Caco-2 (cell line): ENCODE data around the gene KRTAP16-1. TPM values are rescaled to one million over a fixed set of nuclear protein-coding genes. Genes with fewer than 3 reads are reported as not detected.

ENCODE experiments used
- BruUV-seq: library from RNA; stranded (reverse); fragments of 400-500 nt; replicated peaks from 2 replicates; lab custom pipeline; 2021; lab: Mats Ljungman, UMichigan
- CTCF ChIA-PET: fragments of 300-600 bp; sonication (Branson Sonifier 250); formaldehyde crosslinking; loops from one replicate; lab custom pipeline; 2022; ENCODE audit warnings: antibody characterized with exemption; lab: Charles Lee
- POLR2A ChIA-PET: fragments of 300-600 bp; sonication (Branson Sonifier 250); formaldehyde crosslinking; loops from one replicate; lab custom pipeline; 2022; ENCODE audit warnings: antibody characterized with exemption; lab: Charles Lee
- DNase-seq, 2 experiments: peaks; one replicate each; pipeline versions ENCODE4 v3.0.0 to v3.0.0-alpha.2; 2020 to 2022
- H3K27me3 ChIP-seq: replicated peaks from 2 replicates; pipeline ENCODE4 v1.6.0; 2011; ENCODE audit warnings: low read length; ENCODE audit not compliant: control insufficient read depth, insufficient read depth
- H3K36me3 ChIP-seq: 2 replicates; pipeline ENCODE4 v1.5.1; 2011; ENCODE audit warnings: low read length; ENCODE audit not compliant: control insufficient read depth, insufficient read depth
- H3K4me1 ChIP-seq: fragments of 250-450 bp; sonication (Bioruptor Pico); 2 replicates; pipeline ENCODE4 v1.5.1; 2020; ENCODE audit warnings: mild to moderate bottlenecking
- H3K4me3 ChIP-seq: 2 replicates; pipeline ENCODE4 v1.5.1; 2011; ENCODE audit warnings: low read depth, mild to moderate bottlenecking, control low read depth, low read length
- H3K9me3 ChIP-seq: fragments of 250-450 bp; sonication (Bioruptor Pico); 2 replicates; pipeline ENCODE4 v1.5.1; 2020; ENCODE audit warnings: mild to moderate bottlenecking, moderate library complexity
- H3K27ac Mint-ChIP-seq: one replicate; pipeline ENCODE4 v1.8.0; 2022; ENCODE audit warnings: mixed read lengths; ENCODE audit not compliant: unreplicated experiment
- H3K27me3 Mint-ChIP-seq: one replicate; pipeline ENCODE4 v1.8.0; 2022; ENCODE audit warnings: mixed read lengths; ENCODE audit not compliant: insufficient read depth, unreplicated experiment
- H3K36me3 Mint-ChIP-seq: one replicate; pipeline ENCODE4 v1.8.0; 2022; ENCODE audit warnings: mild to moderate bottlenecking, mixed read lengths; ENCODE audit not compliant: insufficient read depth, unreplicated experiment
- H3K4me1 Mint-ChIP-seq: one replicate; pipeline ENCODE4 v1.8.0; 2022; ENCODE audit warnings: low read depth, mixed read lengths; ENCODE audit not compliant: unreplicated experiment
- H3K4me3 Mint-ChIP-seq: one replicate; pipeline ENCODE4 v1.8.0; 2022; ENCODE audit warnings: mild to moderate bottlenecking, moderate library complexity, mixed read lengths; ENCODE audit not compliant: unreplicated experiment
- H3K9me3 Mint-ChIP-seq: one replicate; pipeline ENCODE4 v1.8.0; 2022; ENCODE audit warnings: mixed read lengths; ENCODE audit not compliant: unreplicated experiment
- intact Hi-C: fragments of 100-400 bp; cut with micrococcal nuclease; formaldehyde crosslinking; loops from one replicate; pipeline ENCODE4 v1.10.0; 2022; ENCODE audit not compliant: unreplicated experiment
- total RNA-seq: library from RNA; stranded (reverse); gene quantifications from 2 replicates; pipeline ENCODE4 v1.2.3, GENCODE V29; 2022
- TF ChIP-seq, protein P1 (sequence below), 2 experiments: fragments of 200-600 bp in 1 of 2; IDR thresholded peaks; 1 replicate in 1 of 2; 2 replicates in 1 of 2; pipeline versions ENCODE4 v1.5.1 to v1.8.0; 2011 to 2022; ENCODE audit warnings: antibody characterized with exemption in 1 of 2, control low read depth in 1 of 2, inconsistent platforms in 1 of 2, low read depth in 1 of 2, low read length in 1 of 2, mild to moderate bottlenecking in 1 of 2, moderate library complexity in 1 of 2; ENCODE audit not compliant: insufficient read depth in 1 of 2, severe bottlenecking in 1 of 2, unreplicated experiment in 1 of 2

The KRTAP16-1 gene
- total RNA-seq, 1 experiment from 2014 or later, result not detected

DNA sequence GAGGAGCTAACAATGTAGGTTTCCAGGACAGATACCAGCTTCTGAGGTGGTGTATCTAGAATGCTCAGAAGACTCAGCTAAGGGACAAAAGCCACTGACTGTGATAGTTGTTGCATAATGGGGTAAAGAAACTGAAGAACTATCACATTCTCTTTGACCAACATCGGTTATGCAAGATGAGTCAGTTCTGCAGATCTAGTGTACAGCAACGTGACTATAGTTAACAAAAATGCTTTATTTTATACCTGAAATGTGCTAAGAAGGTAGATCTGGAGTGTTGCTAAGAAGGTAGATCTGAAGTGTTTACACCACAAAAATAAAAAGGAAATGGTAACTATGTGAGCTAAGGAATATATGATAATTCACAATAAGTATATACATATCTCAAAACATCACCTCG, 41.4 kb downstream of the KRTAP16-1 start:
- TF ChIP-seq, protein P1, sequence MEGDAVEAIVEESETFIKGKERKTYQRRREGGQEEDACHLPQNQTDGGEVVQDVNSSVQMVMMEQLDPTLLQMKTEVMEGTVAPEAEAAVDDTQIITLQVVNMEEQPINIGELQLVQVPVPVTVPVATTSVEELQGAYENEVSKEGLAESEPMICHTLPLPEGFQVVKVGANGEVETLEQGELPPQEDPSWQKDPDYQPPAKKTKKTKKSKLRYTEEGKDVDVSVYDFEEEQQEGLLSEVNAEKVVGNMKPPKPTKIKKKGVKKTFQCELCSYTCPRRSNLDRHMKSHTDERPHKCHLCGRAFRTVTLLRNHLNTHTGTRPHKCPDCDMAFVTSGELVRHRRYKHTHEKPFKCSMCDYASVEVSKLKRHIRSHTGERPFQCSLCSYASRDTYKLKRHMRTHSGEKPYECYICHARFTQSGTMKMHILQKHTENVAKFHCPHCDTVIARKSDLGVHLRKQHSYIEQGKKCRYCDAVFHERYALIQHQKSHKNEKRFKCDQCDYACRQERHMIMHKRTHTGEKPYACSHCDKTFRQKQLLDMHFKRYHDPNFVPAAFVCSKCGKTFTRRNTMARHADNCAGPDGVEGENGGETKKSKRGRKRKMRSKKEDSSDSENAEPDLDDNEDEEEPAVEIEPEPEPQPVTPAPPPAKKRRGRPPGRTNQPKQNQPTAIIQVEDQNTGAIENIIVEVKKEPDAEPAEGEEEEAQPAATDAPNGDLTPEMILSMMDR (IDR thresholded peaks at IDR 0.05; ENCODE audit: insufficient read depth in 1 of 2, low read depth in 1 of 2, low read length in 1 of 2, severe bottlenecking in 1 of 2, unreplicated experiment in 1 of 2), result no peak
- Mint-ChIP-seq H3K9me3 (no peaks in the 10 kb centered on the region), H3K4me3 (no peak overlapping the region), H3K27me3 (no peaks in the 10 kb centered on the region), H3K4me1 (no peaks in the 10 kb centered on the region), H3K36me3 (no peaks in the 10 kb centered on the region), H3K27ac (no peak overlapping the region)
- Histone ChIP-seq H3K9me3 (0 out of 2 replicates have a peak, but pooled peaks cover under 1% of the 10 kb centered on the region), H3K27me3 (no peaks in the 10 kb centered on the region), H3K4me3 (no peak overlapping the region), H3K36me3 (no peaks in the 10 kb centered on the region), H3K4me1 (no peaks in the 10 kb centered on the region)
- intact Hi-C loops, result no loop called here
- CTCF ChIA-PET, result no interaction called here
- DNase-seq, result no peak
- POLR2A ChIA-PET, result no interaction called here
- BruUV-seq, result no TSS peak

- no peaks in the 10 kb centered on the region for H3K4me1 ChIP-seq
- Mint-ChIP-seq H3K9me3 (no peaks in the 10 kb centered on the region), H3K27ac (no peak within 1 kb of the TSS), H3K27me3 (no peaks in the 10 kb centered on the region), H3K36me3 (no peaks in the 10 kb centered on the region), H3K4me3 (no peak within 1 kb of the TSS), H3K4me1 (no peaks in the 10 kb centered on the region)
- CTCF ChIA-PET, result no interaction called here
- no peak for DNase-seq
- H3K9me3 ChIP-seq, result 0 out of 2 replicates have a peak, but pooled peaks cover 4% of the 10 kb centered on the region
- TF ChIP-seq, protein P1 (IDR thresholded peaks at IDR 0.05; ENCODE audit: insufficient read depth in 1 of 2, low read depth in 1 of 2, low read length in 1 of 2, severe bottlenecking in 1 of 2, unreplicated experiment in 1 of 2), result no peak
- intact Hi-C loops, result no loop called here
- H3K36me3 ChIP-seq, result no peaks in the 10 kb centered on the region
- H3K27me3 ChIP-seq, result no peaks in the 10 kb centered on the region
- no peak within 1 kb of the TSS for H3K4me3 ChIP-seq
- BruUV-seq, result no TSS peak
- POLR2A ChIA-PET, result no interaction called here
These were observed 44.0 kb downstream of the KRTAP16-1 start, which contains the start of gene KRTAP9-6 for GRCh38 chr17:41265078-41265477. Gene KRTAP9-6 (plus strand): TSS chr17:41265378. CDS start chr17:41265378, 0 bp downstream.

DNA sequence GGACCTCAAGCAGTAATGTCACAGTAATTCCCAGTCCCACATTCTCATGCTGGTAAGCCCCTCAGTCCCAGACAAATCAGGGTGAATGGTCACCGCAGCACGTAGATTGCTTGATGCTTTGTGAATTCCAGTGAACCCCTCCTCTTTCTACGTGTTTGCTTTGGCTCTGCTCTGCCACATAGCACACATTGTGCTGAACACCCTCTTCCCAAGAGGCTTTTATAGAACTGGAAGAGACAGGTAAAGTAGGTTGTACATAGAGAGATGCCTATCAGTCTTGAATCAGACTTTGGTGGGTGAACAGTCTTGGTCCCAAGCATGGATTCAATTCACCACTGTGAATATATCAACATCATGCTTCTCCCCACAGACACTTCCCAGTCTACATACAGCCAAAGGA, 44.5 kb downstream of the KRTAP16-1 start:
- no peak for DNase-seq
- H3K36me3 ChIP-seq, result no peaks in the 10 kb centered on the region
- Mint-ChIP-seq H3K9me3 (no peaks in the 10 kb centered on the region), H3K36me3 (no peaks in the 10 kb centered on the region), H3K27ac (no peak overlapping the region), H3K4me1 (no peaks in the 10 kb centered on the region), H3K4me3 (no peak overlapping the region), H3K27me3 (no peaks in the 10 kb centered on the region)
- H3K9me3 ChIP-seq, result 0 out of 2 replicates have a peak, but pooled peaks cover 4% of the 10 kb centered on the region
- no peak overlapping the region for H3K4me3 ChIP-seq
- POLR2A ChIA-PET, result no interaction called here
- intact Hi-C loops, result no loop called here
- no TSS peak for BruUV-seq
- TF ChIP-seq, protein P1 (IDR thresholded peaks at IDR 0.05; ENCODE audit: insufficient read depth in 1 of 2, low read depth in 1 of 2, low read length in 1 of 2, severe bottlenecking in 1 of 2, unreplicated experiment in 1 of 2), result no peak
- no peaks in the 10 kb centered on the region for H3K4me1 ChIP-seq
- CTCF ChIA-PET, result no interaction called here
- no peaks in the 10 kb centered on the region for H3K27me3 ChIP-seq
